CD4-positive, alpha-beta memory T cell (primary cell): Measurements from ENCODE around the gene ALG12. TPM values are rescaled to one million over a fixed set of nuclear protein-coding genes. Genes with fewer than 3 reads are reported as not detected.
A peak's percentile ranks its signal among the peaks of the same experiment; 100 is the strongest.

ENCODE experiments used
- CTCF ChIA-PET: fragments of 350-600 bp; sonication (Branson Sonifier 250); formaldehyde crosslinking; loops from one replicate; lab custom pipeline; 2021; ENCODE audit warnings: inconsistent platforms; ENCODE audit not compliant: partially characterized antibody; lab: Charles Lee
- POLR2A ChIA-PET: fragments of 350-600 bp; sonication (Branson Sonifier 250); formaldehyde crosslinking; loops from one replicate; lab custom pipeline; 2021; ENCODE audit not compliant: partially characterized antibody; lab: Charles Lee
- DNase-seq, 5 donors: peaks; one replicate each; pipeline versions ENCODE4 v3.0.0 to v3.0.0-alpha.2; 2020 to 2022; ENCODE audit warnings: mixed read lengths in 1 of 5
- H3K27ac ChIP-seq: one replicate; pipeline ENCODE4 v1.7.0; 2013; ENCODE audit warnings: low read depth, low read length
- H3K27me3 ChIP-seq: 2 replicates; pipeline ENCODE4 v1.7.0; 2013; ENCODE audit warnings: mild to moderate bottlenecking, low read length, moderate library complexity; ENCODE audit not compliant: insufficient read depth
- H3K36me3 ChIP-seq: 2 replicates; pipeline ENCODE4 v1.7.0; 2013; ENCODE audit warnings: mild to moderate bottlenecking, low read length, moderate library complexity; ENCODE audit not compliant: insufficient read depth
- H3K4me1 ChIP-seq: 2 replicates; pipeline ENCODE4 v1.7.0; 2013; ENCODE audit warnings: mild to moderate bottlenecking, low read length, moderate library complexity; ENCODE audit not compliant: insufficient read depth
- H3K4me3 ChIP-seq, 2 donors: one replicate each; pipeline ENCODE4 v1.7.0; 2013; ENCODE audit warnings: low read length in 2 of 2, mild to moderate bottlenecking in 1 of 2
- H3K9me3 ChIP-seq, 2 donors: one replicate each; pipeline ENCODE4 v1.7.0; 2013; ENCODE audit warnings: low read length in 2 of 2, control low read depth in 1 of 2; ENCODE audit not compliant: control insufficient read depth in 1 of 2
- H3K27ac Mint-ChIP-seq, 7 donors: one replicate each; pipeline ENCODE4 v1.8.0; 2020 to 2021; ENCODE audit warnings: mixed read lengths in 7 of 7, mild to moderate bottlenecking in 6 of 7, inconsistent platforms in 3 of 7, moderate library complexity in 3 of 7
- H3K27me3 Mint-ChIP-seq, 2 donors: one replicate each; pipeline ENCODE4 v1.8.0; 2020 to 2021; ENCODE audit warnings: mixed read lengths in 2 of 2
- H3K36me3 Mint-ChIP-seq, 2 donors: one replicate each; pipeline ENCODE4 v1.8.0; 2020 to 2021; ENCODE audit warnings: mixed read lengths in 2 of 2, inconsistent platforms in 1 of 2, mild to moderate bottlenecking in 1 of 2
- H3K4me1 Mint-ChIP-seq, 4 donors: one replicate each; pipeline ENCODE4 v1.8.0; 2020 to 2021; ENCODE audit warnings: mixed read lengths in 4 of 4, mild to moderate bottlenecking in 1 of 4
- H3K4me3 Mint-ChIP-seq, 8 donors: one replicate each; pipeline ENCODE4 v1.8.0; 2020 to 2021; ENCODE audit warnings: mixed read lengths in 8 of 8, mild to moderate bottlenecking in 7 of 8, moderate library complexity in 6 of 8, inconsistent platforms in 3 of 8
- H3K9me3 Mint-ChIP-seq, 8 donors: one replicate each; pipeline ENCODE4 v1.8.0; 2020 to 2021; ENCODE audit warnings: mixed read lengths in 8 of 8, mild to moderate bottlenecking in 5 of 8, inconsistent platforms in 3 of 8, moderate library complexity in 1 of 8
- intact Hi-C: fragments of 100-400 bp; cut with micrococcal nuclease; formaldehyde crosslinking; loops from one replicate; pipeline ENCODE4 v1.15.1; 2023
- polyA plus RNA-seq, 2 donors: library from polyadenylated mRNA; unstranded; fragments of 300-500 nt; fragmentation: Illumina TruSeq; gene quantifications; one replicate each; pipeline ENCODE4 v1.2.3, GENCODE V29; 2021
- total RNA-seq, 2 experiments: library from RNA; stranded (reverse); gene quantifications; one replicate each; pipeline ENCODE4 v1.2.3, GENCODE V29; 2021

The ALG12 gene
- total and polyA plus RNA-seq, 4 experiments from 2014 or later = 16.9 to 27.2 (median 19.3) TPM

- peaks cover 12% of the 10 kb centered on the region for H3K36me3 ChIP-seq
- H3K27ac ChIP-seq = peak overlapping the region; percentile 35
- H3K27ac Mint-ChIP-seq = peak overlapping the region in 6 of 7 donors; percentile 22 to 77 (median 58)
- CTCF ChIA-PET = no interaction called here
- H3K9me3 ChIP-seq = no peaks in the 10 kb centered on the region
- peak in 1 of 5 donors; percentile 51 for DNase-seq
- H3K27me3 Mint-ChIP-seq = no peaks in the 10 kb centered on the region
- POLR2A ChIA-PET = no interaction called here
- peaks cover 30% of the 10 kb centered on the region for H3K4me1 ChIP-seq
- intact Hi-C loops = no loop called here
- H3K4me3 ChIP-seq = no peak overlapping the region
- peaks cover 22 to 56% (median 37%) of the 10 kb centered on the region in 4 donors for H3K4me1 Mint-ChIP-seq
- H3K9me3 Mint-ChIP-seq = no peaks in the 10 kb centered on the region
- no peaks in the 10 kb centered on the region for H3K27me3 ChIP-seq
- H3K36me3 Mint-ChIP-seq = peaks cover 0 to 18% of the 10 kb centered on the region in 2 donors
- H3K4me3 Mint-ChIP-seq = peak overlapping the region in 2 of 8 donors; percentile 26 to 59
Measured at GRCh38 chr22:49923445-49923844, 5.2 kb upstream of the ALG12 start.

GRCh38 chr22:49922926-49923325, 4.7 kb upstream of the ALG12 start:
- Mint-ChIP-seq H3K4me3 (no peak overlapping the region), H3K4me1 (peaks cover 22 to 56% (median 35%) of the 10 kb centered on the region in 4 donors), H3K9me3 (no peaks in the 10 kb centered on the region), H3K27ac (no peak overlapping the region), H3K27me3 (no peaks in the 10 kb centered on the region), H3K36me3 (peaks cover 0 to 18% of the 10 kb centered on the region in 2 donors)
- intact Hi-C loops = no loop called here
- ChIA-PET CTCF (interaction anchor here (1.3 kb wide), 1 partner anchor 155 kb away, joined by 3 read pairs; no protein-coding TSS in a partner anchor), POLR2A (no interaction called here)
- H3K27me3 ChIP-seq = no peaks in the 10 kb centered on the region
- H3K4me3 ChIP-seq = no peak overlapping the region
- H3K4me1 ChIP-seq = peaks cover 30% of the 10 kb centered on the region
- H3K36me3 ChIP-seq = peaks cover 12% of the 10 kb centered on the region
- DNase-seq = no peak
- H3K9me3 ChIP-seq = no peaks in the 10 kb centered on the region
- H3K27ac ChIP-seq = no peak overlapping the region

- Mint-ChIP-seq H3K9me3 (no peaks in the 10 kb centered on the region), H3K4me3 (no peak overlapping the region), H3K27ac (no peak overlapping the region), H3K36me3 (peaks cover 0 to 18% of the 10 kb centered on the region in 2 donors), H3K27me3 (no peaks in the 10 kb centered on the region), H3K4me1 (peaks cover 22 to 58% (median 36%) of the 10 kb centered on the region in 4 donors)
- Histone ChIP-seq H3K4me1 (peaks cover 30% of the 10 kb centered on the region), H3K4me3 (no peak overlapping the region), H3K27ac (no peak overlapping the region), H3K36me3 (peaks cover 12% of the 10 kb centered on the region), H3K9me3 (no peaks in the 10 kb centered on the region), H3K27me3 (no peaks in the 10 kb centered on the region)
- ChIA-PET POLR2A (no interaction called here), CTCF (interaction anchor here (1.3 kb wide), 1 partner anchor 155 kb away, joined by 3 read pairs; no protein-coding TSS in a partner anchor)
- DNase-seq = no peak
- intact Hi-C loops = no loop called here
Measured at GRCh38 chr22:49922484-49922883, 4.2 kb upstream of the ALG12 start.

- Mint-ChIP-seq H3K27me3 (no peaks in the 10 kb centered on the region), H3K9me3 (no peaks in the 10 kb centered on the region), H3K4me3 (peak overlapping the region in 1 of 8 donors; percentile 35), H3K36me3 (peaks cover 0 to 18% of the 10 kb centered on the region in 2 donors), H3K4me1 (peaks cover 24 to 59% (median 37%) of the 10 kb centered on the region in 4 donors), H3K27ac (no peak overlapping the region)
- H3K9me3 ChIP-seq = no peaks in the 10 kb centered on the region
- no peak overlapping the region for H3K27ac ChIP-seq
- DNase-seq = no peak
- no peaks in the 10 kb centered on the region for H3K27me3 ChIP-seq
- peaks cover 12% of the 10 kb centered on the region for H3K36me3 ChIP-seq
- CTCF ChIA-PET = interaction anchor here (1.3 kb wide), 1 partner anchor 154 kb away, joined by 3 read pairs; no protein-coding TSS in a partner anchor
- no peak overlapping the region for H3K4me3 ChIP-seq
- intact Hi-C loops = no loop called here
- POLR2A ChIA-PET = interaction anchor here (1.5 kb wide), 1 partner anchor 95 kb away, joined by 4 read pairs; no protein-coding TSS in a partner anchor
- peaks cover 38% of the 10 kb centered on the region for H3K4me1 ChIP-seq
Measured at GRCh38 chr22:49921508-49922278, 3.5 kb upstream of the ALG12 start.

- ChIA-PET POLR2A (interaction anchor here (1.5 kb wide), 1 partner anchor 94 kb away, joined by 4 read pairs; no protein-coding TSS in a partner anchor), CTCF (interaction anchor here (1.5 to 1.6 kb wide), 2 partner anchors 9 to 109 kb away, joined by 4 read pairs; no protein-coding TSS in a partner anchor)
- Mint-ChIP-seq H3K4me3 (peak overlapping the region in 5 of 8 donors; percentile 36 to 77 (median 44)), H3K27me3 (no peaks in the 10 kb centered on the region), H3K9me3 (no peaks in the 10 kb centered on the region), H3K27ac (peak overlapping the region in 1 of 7 donors; percentile 64), H3K4me1 (peaks cover 21 to 58% (median 31%) of the 10 kb centered on the region in 4 donors), H3K36me3 (peaks cover 0 to 18% of the 10 kb centered on the region in 2 donors)
- Histone ChIP-seq H3K27me3 (no peaks in the 10 kb centered on the region), H3K27ac (no peak overlapping the region), H3K36me3 (peaks cover 12% of the 10 kb centered on the region), H3K4me1 (peaks cover 36% of the 10 kb centered on the region), H3K4me3 (no peak overlapping the region), H3K9me3 (no peaks in the 10 kb centered on the region)
- no peak for DNase-seq
- intact Hi-C loops = no loop called here
Measured at GRCh38 chr22:49920859-49921258, 2.6 kb upstream of the ALG12 start.

GRCh38 chr22:49918911-49919881, 958 bp upstream of the ALG12 start:
- Histone ChIP-seq H3K9me3 (no peaks in the 10 kb centered on the region), H3K4me1 (peaks cover 25% of the 10 kb centered on the region), H3K27me3 (no peaks in the 10 kb centered on the region), H3K4me3 (peak overlapping the region; percentile 29 to 85), H3K36me3 (peaks cover 12% of the 10 kb centered on the region), H3K27ac (peak overlapping the region; percentile 88)
- ChIA-PET POLR2A (interaction anchor here (0.8 to 2.1 kb wide), 3 partner anchors 12 to 130 kb away, joined by 3 to 5 read pairs (median 4); no protein-coding TSS in a partner anchor), CTCF (interaction anchor here (1.6 kb wide), 1 partner anchor 111 kb away, joined by 4 read pairs; no protein-coding TSS in a partner anchor)
- H3K9me3 Mint-ChIP-seq = no peaks in the 10 kb centered on the region
- no peak for DNase-seq
- H3K4me3 Mint-ChIP-seq = peak overlapping the region; percentile 76 to 85 (median 78)
- no peaks in the 10 kb centered on the region for H3K27me3 Mint-ChIP-seq
- peaks cover 0 to 14% of the 10 kb centered on the region in 2 donors for H3K36me3 Mint-ChIP-seq
- intact Hi-C loops = loop anchor here (1.0 to 2.0 kb wide), 3 partner anchors 17 to 92 kb away; partner anchors contain the start of genes BRD1 and ZBED4
- peaks cover 14 to 43% (median 23%) of the 10 kb centered on the region in 4 donors for H3K4me1 Mint-ChIP-seq
- peak overlapping the region; percentile 53 to 86 (median 71) for H3K27ac Mint-ChIP-seq
